ENCODE data around the gene FOXQ1.

The FOXQ1 gene

GRCh38 chr6:1313767-1314503 is 2.0 kb downstream of the FOXQ1 start (continued):
- TF ChIP-seq KLF10 (tag by site-specific recombination; IDR thresholded peaks at IDR 0.05) (no peak), ZBTB48 (tag by site-specific recombination; IDR thresholded peaks at IDR 0.05) (no peak), ZNF16 (tag by site-specific recombination; IDR thresholded peaks at IDR 0.05; ENCODE audit: low read depth) (no peak), REPIN1 (tag by site-specific recombination; IDR thresholded peaks at IDR 0.05; ENCODE audit: low read depth) (no peak), ZNF747 (tag by site-specific recombination; IDR thresholded peaks at IDR 0.05) (no peak), ZNF555 (tag by site-specific recombination; conservative IDR thresholded peaks at IDR 0.05) (no peak), ZNF530 (tag by site-specific recombination; IDR thresholded peaks at IDR 0.05; ENCODE audit: low read depth) (no peak), ZBTB20 (tag by site-specific recombination; IDR thresholded peaks at IDR 0.05) (peak; percentile 84), ZXDB (tag by site-specific recombination; IDR thresholded peaks at IDR 0.05) (0 out of 2 replicates have a peak, but pooled peaks have one; percentile 29), ZFHX2 (tag by site-specific recombination; conservative IDR thresholded peaks at IDR 0.05) (no peak), ZNF645 (tag by site-specific recombination; IDR thresholded peaks at IDR 0.05) (no peak), ZNF571 (tag by site-specific recombination; IDR thresholded peaks at IDR 0.05) (no peak), OSR2 (tag by site-specific recombination; IDR thresholded peaks at IDR 0.05) (no peak), ZNF335 (tag by site-specific recombination; conservative IDR thresholded peaks at IDR 0.05) (peak; percentile 62), PRDM1 (tag by site-specific recombination; IDR thresholded peaks at IDR 0.05) (no peak), ZNF184 (tag by site-specific recombination; IDR thresholded peaks at IDR 0.05) (no peak), ZEB2 (tag by site-specific recombination; IDR thresholded peaks at IDR 0.05) (peak; percentile 53; the same call in 1 of the 2 replicates)
- TF ChIP-seq, protein P1, sequence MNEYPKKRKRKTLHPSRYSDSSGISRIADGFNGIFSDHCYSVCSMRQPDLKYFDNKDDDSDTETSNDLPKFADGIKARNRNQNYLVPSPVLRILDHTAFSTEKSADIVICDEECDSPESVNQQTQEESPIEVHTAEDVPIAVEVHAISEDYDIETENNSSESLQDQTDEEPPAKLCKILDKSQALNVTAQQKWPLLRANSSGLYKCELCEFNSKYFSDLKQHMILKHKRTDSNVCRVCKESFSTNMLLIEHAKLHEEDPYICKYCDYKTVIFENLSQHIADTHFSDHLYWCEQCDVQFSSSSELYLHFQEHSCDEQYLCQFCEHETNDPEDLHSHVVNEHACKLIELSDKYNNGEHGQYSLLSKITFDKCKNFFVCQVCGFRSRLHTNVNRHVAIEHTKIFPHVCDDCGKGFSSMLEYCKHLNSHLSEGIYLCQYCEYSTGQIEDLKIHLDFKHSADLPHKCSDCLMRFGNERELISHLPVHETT (tag by site-specific recombination; IDR thresholded peaks at IDR 0.05), result no peak
- TF ChIP-seq, protein P2, sequence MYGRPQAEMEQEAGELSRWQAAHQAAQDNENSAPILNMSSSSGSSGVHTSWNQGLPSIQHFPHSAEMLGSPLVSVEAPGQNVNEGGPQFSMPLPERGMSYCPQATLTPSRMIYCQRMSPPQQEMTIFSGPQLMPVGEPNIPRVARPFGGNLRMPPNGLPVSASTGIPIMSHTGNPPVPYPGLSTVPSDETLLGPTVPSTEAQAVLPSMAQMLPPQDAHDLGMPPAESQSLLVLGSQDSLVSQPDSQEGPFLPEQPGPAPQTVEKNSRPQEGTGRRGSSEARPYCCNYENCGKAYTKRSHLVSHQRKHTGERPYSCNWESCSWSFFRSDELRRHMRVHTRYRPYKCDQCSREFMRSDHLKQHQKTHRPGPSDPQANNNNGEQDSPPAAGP (tag by site-specific recombination; IDR thresholded peaks at IDR 0.05), result no peak
- TF ChIP-seq, protein P3, sequence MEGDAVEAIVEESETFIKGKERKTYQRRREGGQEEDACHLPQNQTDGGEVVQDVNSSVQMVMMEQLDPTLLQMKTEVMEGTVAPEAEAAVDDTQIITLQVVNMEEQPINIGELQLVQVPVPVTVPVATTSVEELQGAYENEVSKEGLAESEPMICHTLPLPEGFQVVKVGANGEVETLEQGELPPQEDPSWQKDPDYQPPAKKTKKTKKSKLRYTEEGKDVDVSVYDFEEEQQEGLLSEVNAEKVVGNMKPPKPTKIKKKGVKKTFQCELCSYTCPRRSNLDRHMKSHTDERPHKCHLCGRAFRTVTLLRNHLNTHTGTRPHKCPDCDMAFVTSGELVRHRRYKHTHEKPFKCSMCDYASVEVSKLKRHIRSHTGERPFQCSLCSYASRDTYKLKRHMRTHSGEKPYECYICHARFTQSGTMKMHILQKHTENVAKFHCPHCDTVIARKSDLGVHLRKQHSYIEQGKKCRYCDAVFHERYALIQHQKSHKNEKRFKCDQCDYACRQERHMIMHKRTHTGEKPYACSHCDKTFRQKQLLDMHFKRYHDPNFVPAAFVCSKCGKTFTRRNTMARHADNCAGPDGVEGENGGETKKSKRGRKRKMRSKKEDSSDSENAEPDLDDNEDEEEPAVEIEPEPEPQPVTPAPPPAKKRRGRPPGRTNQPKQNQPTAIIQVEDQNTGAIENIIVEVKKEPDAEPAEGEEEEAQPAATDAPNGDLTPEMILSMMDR (tag by site-specific recombination; IDR thresholded peaks at IDR 0.05), result no peak
- TF ChIP-seq, protein P4, sequence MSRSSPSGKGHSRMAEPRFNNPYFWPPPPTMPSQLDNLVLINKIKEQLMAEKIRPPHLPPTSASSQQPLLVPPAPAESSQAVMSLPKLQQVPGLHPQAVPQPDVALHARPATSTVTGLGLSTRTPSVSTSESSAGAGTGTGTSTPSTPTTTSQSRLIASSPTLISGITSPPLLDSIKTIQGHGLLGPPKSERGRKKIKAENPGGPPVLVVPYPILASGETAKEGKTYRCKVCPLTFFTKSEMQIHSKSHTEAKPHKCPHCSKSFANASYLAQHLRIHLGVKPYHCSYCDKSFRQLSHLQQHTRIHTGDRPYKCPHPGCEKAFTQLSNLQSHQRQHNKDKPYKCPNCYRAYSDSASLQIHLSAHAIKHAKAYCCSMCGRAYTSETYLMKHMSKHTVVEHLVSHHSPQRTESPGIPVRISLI (tag by site-specific recombination; IDR thresholded peaks at IDR 0.05), result no peak
- TF ChIP-seq, protein P5, sequence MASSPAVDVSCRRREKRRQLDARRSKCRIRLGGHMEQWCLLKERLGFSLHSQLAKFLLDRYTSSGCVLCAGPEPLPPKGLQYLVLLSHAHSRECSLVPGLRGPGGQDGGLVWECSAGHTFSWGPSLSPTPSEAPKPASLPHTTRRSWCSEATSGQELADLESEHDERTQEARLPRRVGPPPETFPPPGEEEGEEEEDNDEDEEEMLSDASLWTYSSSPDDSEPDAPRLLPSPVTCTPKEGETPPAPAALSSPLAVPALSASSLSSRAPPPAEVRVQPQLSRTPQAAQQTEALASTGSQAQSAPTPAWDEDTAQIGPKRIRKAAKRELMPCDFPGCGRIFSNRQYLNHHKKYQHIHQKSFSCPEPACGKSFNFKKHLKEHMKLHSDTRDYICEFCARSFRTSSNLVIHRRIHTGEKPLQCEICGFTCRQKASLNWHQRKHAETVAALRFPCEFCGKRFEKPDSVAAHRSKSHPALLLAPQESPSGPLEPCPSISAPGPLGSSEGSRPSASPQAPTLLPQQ (tag by site-specific recombination; IDR thresholded peaks at IDR 0.05), result no peak
